ENCODE measurements around the gene PCDHGB6.
A peak's percentile ranks its signal among the peaks of the same experiment; 100 is the strongest.
"Not testable (repeated sequence)": the region's sequence is repeated elsewhere in the genome, so short reads cannot be mapped to it uniquely, and the experiment has no call there.

The PCDHGB6 gene

DNA sequence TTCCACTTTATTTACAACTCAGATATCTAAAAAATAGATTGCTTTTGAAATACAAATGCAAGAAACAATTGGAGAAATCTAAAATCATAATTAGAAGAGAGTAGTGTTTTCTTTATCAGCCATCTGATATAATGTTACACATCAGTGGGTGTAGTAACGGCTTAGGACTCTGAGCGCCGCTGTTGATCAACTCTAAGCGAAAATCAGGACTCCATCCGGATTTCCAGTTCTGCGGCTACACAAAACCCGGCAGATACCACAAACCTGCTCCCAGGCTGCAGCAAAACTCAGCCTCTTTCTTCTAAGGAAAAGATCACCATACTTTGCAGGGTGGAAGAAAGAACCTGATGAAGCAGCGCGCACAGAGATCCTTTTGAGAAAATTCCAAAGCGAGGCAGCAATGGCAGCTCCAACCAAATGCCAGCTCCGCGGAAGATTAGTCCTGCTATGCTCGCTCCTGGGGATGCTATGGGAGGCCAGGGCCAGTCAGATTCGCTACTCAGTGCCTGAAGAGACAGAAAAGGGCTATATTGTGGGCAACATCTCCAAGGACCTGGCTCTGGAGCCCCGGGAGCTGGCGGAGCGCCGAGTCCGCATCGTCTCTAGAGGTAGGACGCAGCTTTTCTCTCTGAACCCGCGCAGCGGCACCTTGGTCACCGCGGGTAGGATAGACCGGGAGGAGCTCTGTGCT lies 5.1 kb upstream of the PCDHGB6 start, which contains the start of gene PCDHGA9:
TSS of gene PCDHGA9 (plus strand) at position 226 of the 691 bp plus-strand sequence. CDS start at position 401, 175 bp downstream.
- TF ChIP-seq, protein P1, sequence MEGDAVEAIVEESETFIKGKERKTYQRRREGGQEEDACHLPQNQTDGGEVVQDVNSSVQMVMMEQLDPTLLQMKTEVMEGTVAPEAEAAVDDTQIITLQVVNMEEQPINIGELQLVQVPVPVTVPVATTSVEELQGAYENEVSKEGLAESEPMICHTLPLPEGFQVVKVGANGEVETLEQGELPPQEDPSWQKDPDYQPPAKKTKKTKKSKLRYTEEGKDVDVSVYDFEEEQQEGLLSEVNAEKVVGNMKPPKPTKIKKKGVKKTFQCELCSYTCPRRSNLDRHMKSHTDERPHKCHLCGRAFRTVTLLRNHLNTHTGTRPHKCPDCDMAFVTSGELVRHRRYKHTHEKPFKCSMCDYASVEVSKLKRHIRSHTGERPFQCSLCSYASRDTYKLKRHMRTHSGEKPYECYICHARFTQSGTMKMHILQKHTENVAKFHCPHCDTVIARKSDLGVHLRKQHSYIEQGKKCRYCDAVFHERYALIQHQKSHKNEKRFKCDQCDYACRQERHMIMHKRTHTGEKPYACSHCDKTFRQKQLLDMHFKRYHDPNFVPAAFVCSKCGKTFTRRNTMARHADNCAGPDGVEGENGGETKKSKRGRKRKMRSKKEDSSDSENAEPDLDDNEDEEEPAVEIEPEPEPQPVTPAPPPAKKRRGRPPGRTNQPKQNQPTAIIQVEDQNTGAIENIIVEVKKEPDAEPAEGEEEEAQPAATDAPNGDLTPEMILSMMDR (IDR thresholded peaks at IDR 0.05; ENCODE audit: low read depth, low read length, missing control alignments), result peak; percentile 41
- H3K4me3 ChIP-seq (replicated peaks; ENCODE audit: low read depth, low read length), result peak within 1 kb of the TSS; percentile 31
- no peak for DNase-seq (ENCODE audit: extremely low read depth, low read depth)

DNA sequence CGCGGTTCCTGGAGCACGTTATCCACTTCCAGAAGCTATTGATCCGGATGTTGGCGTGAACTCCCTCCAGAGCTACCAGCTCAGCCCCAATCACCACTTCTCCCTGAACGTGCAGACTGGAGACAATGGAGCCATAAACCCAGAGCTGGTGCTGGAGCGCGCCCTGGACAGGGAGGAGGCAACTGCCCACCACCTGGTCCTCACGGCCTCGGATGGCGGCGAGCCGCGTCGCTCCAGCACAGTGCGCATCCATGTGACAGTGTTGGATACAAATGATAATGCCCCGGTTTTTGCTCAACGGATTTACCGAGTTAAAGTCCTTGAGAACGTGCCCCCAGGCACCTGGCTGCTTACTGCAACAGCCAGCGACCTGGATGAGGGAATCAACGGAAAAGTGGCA lies 4.4 kb upstream of the PCDHGB6 start:
- H3K4me3 ChIP-seq (replicated peaks; ENCODE audit: low read depth, low read length), result no peak overlapping the region; the same call in 1 of the 2 replicates
- DNase-seq (ENCODE audit: extremely low read depth, low read depth), result no peak
- TF ChIP-seq, protein P1 (IDR thresholded peaks at IDR 0.05; ENCODE audit: low read depth, low read length, missing control alignments), result no peak

DNA sequence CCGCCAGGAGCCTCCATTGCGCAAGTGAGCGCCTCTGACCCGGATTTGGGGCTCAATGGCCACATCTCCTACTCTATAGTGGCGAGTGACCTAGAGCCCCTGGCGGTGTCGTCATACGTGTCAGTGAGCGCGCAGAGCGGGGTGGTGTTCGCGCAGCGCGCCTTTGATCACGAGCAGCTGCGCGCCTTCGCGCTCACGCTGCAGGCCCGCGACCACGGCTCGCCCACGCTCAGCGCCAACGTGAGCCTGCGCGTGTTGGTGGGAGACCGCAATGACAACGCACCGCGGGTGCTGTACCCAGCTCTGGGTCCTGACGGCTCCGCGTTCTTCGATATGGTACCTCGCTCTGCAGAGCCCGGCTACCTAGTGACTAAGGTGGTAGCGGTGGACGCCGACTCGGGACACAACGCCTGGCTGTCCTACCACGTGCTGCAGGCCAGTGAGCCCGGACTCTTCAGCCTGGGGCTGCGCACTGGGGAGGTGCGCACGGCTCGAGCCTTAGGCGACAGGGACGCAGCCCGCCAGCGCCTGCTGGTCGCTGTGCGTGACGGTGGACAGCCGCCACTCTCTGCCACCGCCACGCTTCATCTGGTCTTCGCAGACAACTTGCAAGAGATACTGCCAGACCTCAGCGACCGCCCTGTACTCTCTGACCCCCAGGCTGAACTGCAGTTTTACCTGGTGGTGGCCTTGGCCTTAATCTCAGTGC lies 1.9 kb downstream of the PCDHGB6 start:
- no peak for DNase-seq (ENCODE audit: extremely low read depth, low read depth)
- H3K4me3 ChIP-seq (replicated peaks; ENCODE audit: low read depth, low read length), result no peak overlapping the region
- TF ChIP-seq, protein P1 (IDR thresholded peaks at IDR 0.05; ENCODE audit: low read depth, low read length, missing control alignments), result no peak

DNA sequence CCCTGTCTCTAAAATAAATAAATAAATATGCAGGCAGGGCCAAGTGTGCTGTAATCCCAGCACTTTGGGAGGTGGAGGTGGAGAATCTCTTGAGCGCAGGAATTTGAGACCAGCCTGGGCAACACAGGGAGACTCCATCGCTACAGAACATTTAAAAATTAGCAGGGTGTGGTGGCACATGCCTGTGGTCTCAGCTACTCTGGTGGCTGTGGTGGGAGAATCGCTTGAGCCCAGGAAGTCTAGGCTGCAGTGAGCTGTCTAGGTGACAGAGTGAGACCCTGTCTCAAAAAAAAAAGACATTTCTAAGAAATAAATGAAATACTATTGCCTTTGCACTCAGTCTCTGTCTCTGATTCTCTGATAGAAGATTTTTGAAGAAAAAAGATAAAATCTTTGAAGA lies 3.8 kb downstream of the PCDHGB6 start:
- no peak for DNase-seq (ENCODE audit: extremely low read depth, low read depth)
- TF ChIP-seq, protein P1 (IDR thresholded peaks at IDR 0.05; ENCODE audit: low read depth, low read length, missing control alignments), result no peak
- H3K4me3 ChIP-seq (replicated peaks; ENCODE audit: low read depth, low read length), result no peak overlapping the region

DNA sequence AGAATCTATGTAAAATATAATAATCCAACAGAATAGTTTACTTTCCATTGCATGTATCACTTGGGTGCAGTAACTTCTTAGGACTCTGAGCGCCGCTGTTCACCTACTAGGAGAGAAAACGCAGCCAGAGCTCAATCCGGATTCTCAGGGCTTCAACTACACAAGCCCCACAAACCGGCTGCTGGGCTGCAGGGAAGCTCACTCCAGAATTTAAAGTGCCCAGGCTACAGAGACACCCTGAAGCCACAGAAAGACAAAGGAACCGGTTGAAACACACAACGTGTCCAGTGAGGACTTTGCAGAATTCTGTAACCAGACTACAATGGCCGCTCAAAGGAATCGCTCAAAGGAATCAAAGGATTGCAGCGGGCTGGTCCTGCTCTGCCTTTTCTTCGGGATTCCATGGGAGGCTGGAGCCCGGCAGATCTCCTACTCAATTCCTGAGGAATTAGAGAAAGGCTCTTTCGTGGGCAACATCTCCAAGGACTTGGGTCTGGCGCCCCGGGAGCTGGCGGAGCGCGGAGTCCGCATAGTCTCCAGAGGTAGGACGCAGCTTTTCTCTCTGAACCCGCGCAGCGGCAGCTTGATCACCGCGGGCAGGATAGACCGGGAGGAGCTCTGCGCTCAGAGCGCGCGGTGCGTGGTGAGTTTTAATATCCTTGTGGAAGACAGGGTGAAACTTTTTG lies 5.2 kb downstream of the PCDHGB6 start, which contains the start of gene PCDHGA10:
TSS of gene PCDHGA10 (plus strand) at position 134 of the 686 bp plus-strand sequence. CDS start at position 323, 189 bp downstream.
- TF ChIP-seq, protein P1 (IDR thresholded peaks at IDR 0.05; ENCODE audit: low read depth, low read length, missing control alignments), result peak; percentile 62
- H3K4me3 ChIP-seq (replicated peaks; ENCODE audit: low read depth, low read length), result peak within 1 kb of the TSS; percentile 43
- no peak for DNase-seq (ENCODE audit: extremely low read depth, low read depth)

DNA sequence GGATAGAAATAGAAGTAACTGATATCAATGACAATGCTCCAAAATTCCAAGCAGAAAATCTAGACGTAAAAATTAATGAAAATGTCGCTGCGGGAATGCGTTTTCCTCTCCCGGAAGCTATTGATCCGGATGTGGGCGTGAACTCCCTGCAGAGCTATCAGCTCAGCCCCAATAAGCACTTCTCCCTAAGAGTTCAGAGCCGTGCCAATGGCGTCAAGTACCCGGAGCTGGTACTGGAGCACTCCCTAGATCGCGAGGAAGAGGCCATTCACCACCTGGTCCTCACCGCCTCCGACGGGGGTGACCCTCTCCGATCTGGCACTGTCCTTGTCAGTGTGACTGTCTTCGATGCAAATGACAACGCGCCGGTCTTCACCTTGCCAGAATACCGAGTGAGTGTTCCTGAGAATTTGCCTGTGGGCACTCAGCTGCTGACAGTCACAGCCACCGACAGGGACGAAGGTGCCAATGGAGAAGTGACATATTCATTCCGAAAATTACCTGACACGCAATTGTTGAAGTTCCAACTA lies 5.8 kb downstream of the PCDHGB6 start:
- peak overlapping the region; percentile 43 for H3K4me3 ChIP-seq (replicated peaks; ENCODE audit: low read depth, low read length)
- TF ChIP-seq, protein P1 (IDR thresholded peaks at IDR 0.05; ENCODE audit: low read depth, low read length, missing control alignments), result no peak
- no peak for DNase-seq (ENCODE audit: extremely low read depth, low read depth)

DNA sequence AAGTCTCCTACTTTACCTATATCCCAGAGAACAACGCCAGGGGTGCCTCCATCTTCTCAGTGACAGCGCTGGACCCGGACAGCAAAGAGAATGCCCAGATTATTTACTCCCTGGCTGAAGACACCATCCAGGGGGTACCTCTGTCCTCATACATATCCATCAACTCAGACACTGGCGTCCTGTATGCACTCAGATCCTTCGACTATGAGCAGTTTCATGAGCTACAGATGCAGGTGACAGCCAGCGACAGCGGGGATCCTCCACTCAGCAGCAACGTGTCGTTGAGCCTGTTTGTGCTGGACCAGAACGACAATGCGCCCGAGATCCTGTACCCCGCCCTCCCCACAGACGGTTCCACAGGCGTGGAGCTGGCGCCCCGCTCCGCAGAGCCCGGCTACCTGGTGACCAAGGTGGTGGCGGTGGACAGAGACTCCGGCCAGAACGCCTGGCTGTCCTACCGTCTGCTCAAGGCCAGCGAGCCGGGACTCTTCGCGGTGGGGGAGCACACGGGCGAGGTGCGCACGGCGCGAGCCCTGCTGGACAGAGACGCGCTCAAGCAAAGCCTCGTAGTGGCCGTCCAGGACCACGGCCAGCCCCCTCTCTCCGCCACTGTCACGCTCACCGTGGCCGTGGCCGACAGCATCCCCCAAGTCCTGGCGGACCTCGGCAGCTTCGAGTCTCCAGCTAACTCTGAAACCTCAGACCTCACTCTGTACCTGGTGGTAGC lies 6.9 kb downstream of the PCDHGB6 start:
- not testable (repeated sequence) for H3K4me3 ChIP-seq (replicated peaks; ENCODE audit: low read depth, low read length); DNase-seq (ENCODE audit: extremely low read depth, low read depth)

DNA sequence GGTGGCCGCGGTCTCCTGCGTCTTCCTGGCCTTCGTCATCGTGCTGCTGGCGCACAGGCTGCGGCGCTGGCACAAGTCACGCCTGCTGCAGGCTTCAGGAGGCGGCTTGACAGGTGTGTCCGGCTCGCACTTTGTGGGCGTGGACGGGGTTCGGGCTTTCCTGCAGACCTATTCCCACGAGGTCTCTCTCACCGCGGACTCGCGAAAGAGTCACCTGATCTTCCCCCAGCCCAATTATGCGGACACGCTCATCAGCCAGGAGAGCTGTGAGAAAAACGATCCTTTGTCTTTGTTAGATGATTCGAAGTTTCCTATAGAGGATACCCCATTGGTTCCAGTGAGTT lies 7.4 kb downstream of the PCDHGB6 start:
- not testable (repeated sequence) for DNase-seq (ENCODE audit: extremely low read depth, low read depth); H3K4me3 ChIP-seq (replicated peaks; ENCODE audit: low read depth, low read length)
